Effector CD8-positive, alpha-beta T cell (primary cell): ENCODE data around the gene ANKRD13C.
"Not testable (repeated sequence)": the region's sequence is repeated elsewhere in the genome, so short reads cannot be mapped to it uniquely, and the experiment has no call there.

Experiments used
- DNase-seq: peaks from one replicate; lab custom pipeline; 2025; lab: John Stamatoyannopoulos, UW

Gene ANKRD13C

GRCh38 chr1:70360321-70360720 lies 5.8 kb upstream of the ANKRD13C start:
- no peak for DNase-seq

DNA sequence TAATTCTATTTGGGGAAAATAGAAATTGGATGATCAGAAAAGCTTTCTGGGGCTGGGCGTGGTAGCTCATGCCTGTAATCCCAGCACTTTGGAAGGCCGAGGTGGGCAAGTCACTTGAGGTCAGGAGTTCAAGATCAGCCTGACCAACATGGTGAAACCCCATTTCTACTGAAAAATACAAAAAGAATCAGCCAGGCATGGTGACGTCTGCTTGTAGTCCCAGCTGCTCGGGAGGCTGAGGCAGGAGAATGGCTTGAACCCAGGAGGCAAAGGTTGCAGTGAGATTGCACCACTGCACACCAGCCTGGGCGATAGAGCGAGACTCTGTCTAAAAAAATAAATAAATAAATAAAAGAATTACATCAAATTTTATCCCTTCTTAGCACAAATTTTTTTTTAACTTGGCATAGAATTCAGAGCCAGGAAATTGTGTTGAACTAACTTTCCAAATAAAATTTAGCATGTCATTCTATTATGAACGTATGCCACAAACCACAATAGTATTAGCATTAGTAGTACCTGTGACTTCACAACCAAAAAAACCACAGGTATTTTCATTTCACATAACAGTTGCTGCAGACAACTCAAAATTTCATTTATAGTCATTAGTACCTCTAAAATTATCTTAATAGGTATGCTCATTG lies 4.5 kb upstream of the ANKRD13C start:
- no peak for DNase-seq

DNA sequence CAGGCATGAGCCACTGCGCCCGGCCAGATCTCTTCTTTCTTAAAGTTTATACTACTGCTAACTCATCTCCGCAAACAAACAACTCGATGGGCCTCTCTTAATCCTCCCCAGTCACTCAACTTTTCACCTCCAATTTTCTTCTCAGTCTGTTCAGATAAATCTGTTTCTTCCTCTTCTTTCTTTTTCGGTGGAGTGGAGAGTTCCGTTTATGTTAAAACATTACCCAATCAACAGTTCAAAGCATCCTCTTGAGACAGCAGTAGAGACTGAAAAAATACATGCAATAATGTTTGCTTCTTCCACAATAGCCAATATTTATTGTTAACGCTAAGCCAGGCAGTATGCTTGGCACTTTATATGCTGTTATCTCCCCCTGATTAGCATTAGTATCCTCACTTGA lies 1.4 kb upstream of the ANKRD13C start:
- no peak for DNase-seq

DNA sequence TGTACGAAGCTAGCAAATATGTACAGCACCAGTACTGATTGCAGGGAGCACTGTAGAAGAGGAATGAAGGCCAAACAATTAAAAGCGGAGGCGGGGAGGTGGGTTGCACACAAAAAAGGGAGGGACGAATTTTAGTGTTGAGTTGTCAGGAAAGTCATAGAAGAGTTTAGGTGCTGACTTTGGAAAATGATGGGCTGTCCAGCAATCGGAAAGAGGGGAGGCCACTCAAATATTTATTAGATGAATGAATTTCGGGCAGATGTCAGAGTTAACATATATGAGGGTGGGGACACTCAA lies 537 bp upstream of the ANKRD13C start:
- no peak for DNase-seq

DNA sequence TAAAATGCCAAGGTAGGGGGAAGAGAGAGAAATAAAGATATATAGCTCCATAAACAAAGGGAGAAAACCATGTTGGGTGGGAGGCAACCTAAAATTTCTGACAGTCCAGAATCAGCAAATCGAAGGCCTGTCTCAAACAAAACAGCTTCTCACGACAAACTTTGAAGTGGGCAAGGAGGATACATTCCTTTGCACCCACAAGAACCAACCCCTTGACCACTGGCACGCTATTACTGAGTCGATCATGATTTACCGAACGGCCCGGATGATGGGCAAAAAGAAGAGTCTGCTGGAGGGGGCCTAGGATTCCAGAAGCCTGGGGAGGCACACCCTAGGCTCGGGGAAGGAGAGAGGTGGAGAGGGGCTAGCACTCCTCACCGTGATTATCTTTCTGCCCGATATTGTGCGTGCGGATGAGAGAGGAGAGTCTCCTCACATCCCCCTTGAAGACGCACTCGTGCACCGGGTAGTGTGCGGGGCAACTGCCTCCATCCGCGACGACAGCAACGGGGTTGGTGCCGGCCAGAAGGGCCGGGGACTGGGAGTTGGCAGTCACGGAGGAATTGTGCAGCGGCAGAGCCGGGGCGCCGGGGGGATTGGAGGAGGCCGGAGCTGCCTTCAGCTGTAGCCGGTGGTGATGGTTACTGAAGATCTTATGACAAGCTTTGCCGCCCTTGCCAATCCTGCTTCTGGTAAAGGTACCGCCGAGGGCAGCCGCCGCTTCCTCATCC lies 756 bp downstream of the ANKRD13C start:
- DNase-seq: no peak

GRCh38 chr1:70353044-70353443 lies 1.5 kb downstream of the ANKRD13C start:
- DNase-seq: no peak

DNA sequence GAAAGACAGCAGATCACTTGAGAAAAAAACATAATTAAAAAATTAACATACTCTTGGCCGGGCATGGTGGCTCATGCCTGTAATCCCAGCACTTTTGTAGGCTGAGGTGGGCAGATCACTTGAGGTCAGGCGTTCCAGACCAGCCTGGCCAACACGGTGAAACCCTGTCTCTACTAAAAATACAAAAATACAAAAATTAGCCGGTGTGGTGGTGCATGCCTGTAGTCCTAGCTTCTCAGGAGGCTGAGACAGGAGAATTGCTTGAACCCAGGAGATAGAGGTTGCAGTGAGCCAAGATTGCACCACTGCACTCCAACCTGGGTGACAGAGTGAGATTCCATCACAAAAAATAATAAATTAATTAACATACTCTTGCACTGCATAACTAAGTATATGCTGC lies 4.7 kb downstream of the ANKRD13C start:
- DNase-seq: not testable (repeated sequence)

GRCh38 chr1:70348399-70349165 lies 5.9 kb downstream of the ANKRD13C start:
- no peak for DNase-seq

DNA sequence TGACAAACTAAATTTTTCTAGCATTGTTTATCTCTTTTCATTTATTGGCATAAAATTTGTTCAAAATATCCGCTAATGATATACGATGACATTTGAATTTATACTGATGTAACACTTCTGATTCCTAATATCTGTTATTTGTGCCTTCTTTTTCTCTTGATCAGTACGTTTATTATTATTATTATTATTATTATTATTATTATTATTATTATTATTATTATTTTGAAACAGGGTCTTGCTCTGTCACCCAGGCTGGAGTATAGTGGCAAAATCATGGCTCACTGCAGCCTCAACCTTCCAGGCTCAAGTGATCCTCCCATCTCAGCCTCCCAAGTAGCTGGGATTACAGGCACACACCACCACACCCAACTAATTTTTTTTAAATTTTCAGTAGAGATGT lies 14.9 kb downstream of the ANKRD13C start:
- not testable (repeated sequence) for DNase-seq

DNA sequence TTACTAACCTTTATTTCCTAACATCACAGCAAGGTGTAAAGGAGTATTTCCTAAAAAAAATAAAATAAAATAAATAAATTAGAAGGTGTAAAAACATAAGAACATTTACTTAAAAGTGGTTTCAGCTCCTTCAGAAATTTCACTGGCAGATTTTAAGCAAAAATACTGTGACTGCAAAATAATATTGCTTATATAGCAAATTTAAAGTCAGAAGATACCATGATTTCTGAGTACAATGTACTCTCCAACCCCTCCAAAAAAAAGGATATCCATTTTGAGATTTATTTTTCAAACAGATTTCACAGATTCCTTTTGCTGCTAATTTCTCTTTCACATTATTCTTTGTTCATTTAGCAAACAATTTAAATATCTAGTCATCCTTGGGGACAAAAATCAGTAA lies 18.5 kb downstream of the ANKRD13C start:
- DNase-seq: no peak

DNA sequence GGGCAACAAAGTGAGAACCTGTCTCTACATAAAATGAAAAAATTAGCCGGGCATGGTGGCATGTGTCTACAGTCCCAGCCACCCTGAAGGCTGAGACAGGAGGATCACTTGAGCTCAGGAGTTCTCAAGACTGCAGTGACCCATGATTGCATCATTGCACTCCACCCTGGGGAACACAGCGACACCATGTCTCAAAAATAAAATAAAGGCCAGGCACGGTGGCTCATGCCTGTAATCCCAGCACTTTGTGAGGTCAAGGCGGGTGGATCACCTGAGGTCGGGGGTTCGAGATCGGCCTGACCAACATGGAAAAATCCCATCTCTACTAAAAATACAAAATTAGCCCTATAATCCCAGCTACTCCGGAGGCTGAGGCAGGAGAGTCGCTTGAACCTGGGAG lies 20.1 kb downstream of the ANKRD13C start:
- no peak for DNase-seq

DNA sequence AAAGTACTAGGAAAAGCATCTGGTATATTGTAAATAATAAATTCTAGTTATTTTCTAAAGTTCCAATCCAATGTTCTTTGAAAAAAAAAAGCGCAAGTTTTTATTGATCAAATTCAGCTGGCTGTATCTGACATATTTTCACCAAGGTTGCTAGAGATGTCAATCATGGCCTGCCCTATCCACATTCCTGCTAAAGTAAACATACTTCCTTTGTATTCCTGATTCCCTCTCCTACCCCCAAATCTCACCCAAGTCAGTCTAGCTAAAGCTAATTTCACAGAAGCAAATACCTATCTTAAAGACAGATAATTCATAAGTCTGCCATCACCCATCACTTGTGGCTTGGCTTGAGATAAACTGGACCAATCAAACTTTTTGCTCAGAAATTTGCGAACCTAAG lies 21.3 kb downstream of the ANKRD13C start:
- no peak for DNase-seq

DNA sequence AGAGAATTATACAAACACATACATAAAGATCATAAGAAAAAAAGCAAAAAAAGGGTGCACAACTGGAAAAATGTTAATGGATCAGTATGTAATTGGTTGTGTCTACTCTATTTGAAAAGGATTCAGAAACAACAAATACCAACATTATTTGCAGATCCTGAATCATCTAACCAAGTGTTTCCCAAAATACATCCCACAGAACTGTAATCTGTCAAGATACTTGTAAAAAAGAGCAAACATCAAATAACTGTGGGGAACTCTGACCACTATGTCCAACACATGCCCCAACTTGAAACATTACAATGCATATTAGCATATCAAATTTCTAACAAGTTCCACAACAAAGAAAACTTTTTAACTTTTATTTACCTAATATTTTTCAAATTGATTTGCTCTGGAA lies 22.6 kb downstream of the ANKRD13C start:
- DNase-seq: no peak

GRCh38 chr1:70327306-70328076 lies 27.0 kb downstream of the ANKRD13C start:
- DNase-seq: no peak

DNA sequence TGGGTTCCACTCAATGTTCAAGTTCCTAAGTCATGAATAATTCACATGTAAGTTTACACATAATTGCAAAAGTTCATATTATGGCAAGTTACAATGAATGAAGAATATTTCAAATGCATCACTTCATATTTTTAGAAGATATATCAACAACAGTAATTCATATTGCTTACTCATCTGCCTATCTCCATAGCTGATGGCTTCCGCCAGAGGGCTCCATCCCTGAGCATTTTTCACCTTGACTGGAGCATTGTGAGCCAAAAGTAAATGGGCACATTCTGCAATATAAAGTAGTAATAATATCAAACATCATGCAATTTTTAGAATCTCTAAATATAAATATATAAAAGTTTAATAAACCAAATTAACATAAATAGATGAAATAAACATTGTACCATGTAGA lies 29.8 kb downstream of the ANKRD13C start:
- no peak for DNase-seq

DNA sequence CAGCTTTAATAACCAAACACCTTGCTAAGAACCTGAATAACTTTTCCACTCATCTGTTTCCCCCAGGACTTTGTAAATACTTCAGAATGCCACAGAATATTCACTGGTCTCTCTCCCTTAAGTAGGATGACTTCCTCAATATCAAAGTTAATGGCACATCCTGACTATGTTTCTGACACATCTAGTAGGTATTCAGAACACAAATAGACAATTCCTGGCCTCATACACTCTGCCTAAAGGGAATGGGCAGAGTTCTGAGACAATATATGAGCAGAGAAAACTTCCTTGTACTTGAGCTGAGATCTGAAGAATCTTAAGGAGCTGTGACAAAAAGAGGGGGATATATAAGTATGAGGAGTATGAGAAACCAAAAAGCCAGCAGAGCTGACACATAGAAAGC lies 34.8 kb downstream of the ANKRD13C start:
- DNase-seq: no peak

DNA sequence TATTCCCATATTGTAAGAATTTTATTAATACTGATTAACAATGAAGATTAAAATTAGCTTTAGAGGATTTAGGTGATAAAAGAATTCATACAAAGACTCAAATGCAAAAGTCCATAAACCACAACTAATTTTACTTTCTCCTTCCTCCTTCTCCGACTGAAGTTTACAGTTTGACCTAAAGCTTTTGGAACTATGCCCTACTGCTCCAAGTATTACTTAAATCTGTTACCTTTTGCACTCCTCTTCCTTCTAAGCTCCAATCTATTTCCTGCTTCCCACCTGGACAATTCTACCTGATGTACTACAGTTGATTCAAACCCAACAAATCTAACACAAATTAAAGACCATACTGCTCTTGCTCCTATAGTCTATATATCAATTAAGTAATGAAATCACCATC lies 36.3 kb downstream of the ANKRD13C start:
- DNase-seq: no peak

- DNase-seq: no peak
These were observed 37.4 kb downstream of the ANKRD13C start for GRCh38 chr1:70317087-70317486.

DNA sequence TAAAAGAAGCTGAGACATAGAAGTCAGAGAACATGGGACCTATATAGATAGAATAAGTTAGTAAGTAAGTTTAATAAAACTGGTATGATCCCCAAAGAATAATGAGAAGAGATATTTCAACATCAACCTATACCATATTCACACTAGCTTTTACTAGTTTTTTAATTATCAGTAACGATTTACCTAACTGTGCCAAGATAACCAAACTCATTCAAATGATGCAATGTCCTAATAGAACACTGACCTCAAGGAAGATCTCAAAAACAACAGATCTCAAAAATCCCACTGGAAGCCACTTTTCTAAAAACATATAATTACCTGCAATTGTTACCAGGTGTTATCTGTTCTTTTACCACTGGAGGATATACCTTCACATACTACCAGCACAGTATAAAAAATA lies 38.7 kb downstream of the ANKRD13C start:
- DNase-seq: no peak

- no peak for DNase-seq
These were observed 39.7 kb downstream of the ANKRD13C start for GRCh38 chr1:70314706-70315304.

- DNase-seq: no peak
These were observed 43.2 kb downstream of the ANKRD13C start for GRCh38 chr1:70311369-70311768.

DNA sequence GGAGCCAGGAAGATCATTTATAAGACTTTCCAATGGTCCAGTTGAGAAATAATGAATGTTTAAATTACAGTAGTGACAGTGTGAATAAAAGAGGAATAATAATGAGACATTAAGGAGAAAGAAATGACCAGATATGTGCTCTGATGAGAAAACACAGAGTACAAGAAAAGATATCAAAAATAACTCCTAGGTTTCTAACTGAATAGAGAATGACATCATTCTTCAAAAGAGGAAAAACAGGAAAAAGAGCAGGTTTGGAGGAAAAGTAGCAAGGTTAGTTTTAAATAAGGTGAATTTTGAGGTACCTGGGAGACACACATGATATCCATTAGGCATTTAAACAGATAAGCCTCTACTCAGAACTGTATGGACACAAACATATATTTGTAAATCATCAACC lies 55.0 kb downstream of the ANKRD13C start:
- no peak for DNase-seq
